Keratinocyte (primary cell): ENCODE data around the gene SSH2.

Source experiments
- CTCF ChIP-seq, 3 experiments: IDR thresholded peaks in 1 of 3; conservative IDR thresholded peaks in 1 of 3; optimal IDR thresholded peaks in 1 of 3; 2 replicates in 2 of 3; 3 replicates in 1 of 3; pipeline versions ENCODE3 to v1.5.1; 2011; ENCODE audit warnings: low read length in 3 of 3, mild to moderate bottlenecking in 3 of 3, moderate library complexity in 2 of 3, control low read depth in 1 of 3, inconsistent platforms in 1 of 3; ENCODE audit not compliant: insufficient read depth in 2 of 3; ENCODE audit errors: extremely low read depth in 1 of 3
- EZH2 ChIP-seq: IDR thresholded peaks from one replicate; pipeline ENCODE4 v1.6.1; 2012; ENCODE audit warnings: inconsistent platforms, mild to moderate bottlenecking, low read length, moderate library complexity

DNA sequence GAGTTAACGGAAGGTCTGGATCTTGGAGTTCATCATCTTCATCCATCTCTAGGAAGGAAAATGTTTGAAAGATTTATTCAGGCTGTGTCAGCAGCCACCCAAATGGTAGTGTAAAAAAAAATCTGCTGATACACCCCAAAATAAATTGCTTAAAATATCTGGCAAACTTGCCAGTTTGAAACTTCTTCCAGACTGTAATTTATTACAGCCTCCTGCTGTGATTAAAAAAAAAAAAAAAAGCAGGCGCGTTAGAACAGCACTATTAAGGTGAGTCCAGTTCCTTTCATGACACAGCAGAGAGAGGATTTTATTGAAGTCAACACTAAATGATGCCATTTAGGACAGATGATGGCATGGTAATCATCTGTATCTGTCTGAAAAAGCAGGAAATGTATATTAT lies 166.8 kb downstream of the SSH2 start:
- TF ChIP-seq CTCF (optimal IDR thresholded peaks at IDR 0.05 in 1 of 3, IDR thresholded peaks at IDR 0.05 in 1 of 3, conservative IDR thresholded peaks at IDR 0.05 in 1 of 3; ENCODE audit: extremely low read depth in 1 of 3, insufficient read depth in 2 of 3, low read length in 3 of 3) (no peak), EZH2 (no peak)
